CD4-positive, alpha-beta T cell (primary cell): ENCODE results near the gene LEKR1. TPM values are rescaled to one million over a fixed set of nuclear protein-coding genes. Genes with fewer than 3 reads are reported as not detected.

Experiments
- ATAC-seq: fragments of 200-7000 bp; cut with Tn5 transposase; one replicate; pipeline ENCODE4 v1.10.0; 2022; ENCODE audit warnings: mild to moderate bottlenecking; ENCODE audit not compliant: poor library complexity
- CTCF ChIA-PET: fragments of 350-600 bp; sonication (Branson Sonifier 250); formaldehyde crosslinking; loops from one replicate; lab custom pipeline; 2021; ENCODE audit warnings: antibody characterized with exemption, inconsistent platforms; lab: Charles Lee
- POLR2A ChIA-PET: fragments of 350-600 bp; sonication (Branson Sonifier 250); formaldehyde crosslinking; loops from one replicate; lab custom pipeline; 2021; ENCODE audit warnings: antibody characterized with exemption, inconsistent platforms; lab: Charles Lee
- DNase-seq, 14 experiments: peaks; one replicate each; pipeline ENCODE4 v3.0.0-alpha.2; 2013 to 2020; ENCODE audit warnings: mixed read lengths in 2 of 14
- H3K27ac ChIP-seq, 2 donors: one replicate each; pipeline versions ENCODE4 v1.5.1 to v1.7.0; 2013; ENCODE audit warnings: low read length in 2 of 2, low read depth in 1 of 2, mild to moderate bottlenecking in 1 of 2
- H3K27me3 ChIP-seq, 2 experiments: 1 replicate in 1 of 2; 2 replicates in 1 of 2; pipeline versions ENCODE4 v1.6.1 to v1.7.0; 2013; ENCODE audit warnings: low read length in 2 of 2, control low read depth in 1 of 2, mild to moderate bottlenecking in 1 of 2, moderate library complexity in 1 of 2; ENCODE audit not compliant: insufficient read depth in 2 of 2, control insufficient read depth in 1 of 2
- H3K36me3 ChIP-seq: one replicate; pipeline ENCODE4 v1.6.1; 2013; ENCODE audit warnings: low read length, control low read depth; ENCODE audit not compliant: insufficient read depth
- H3K4me1 ChIP-seq: one replicate; pipeline ENCODE4 v1.6.1; 2013; ENCODE audit warnings: low read length, control low read depth; ENCODE audit not compliant: insufficient read depth
- H3K4me3 ChIP-seq: one replicate; pipeline ENCODE4 v1.5.1; 2013; ENCODE audit warnings: mild to moderate bottlenecking, low read length, moderate library complexity
- H3K9me3 ChIP-seq, 2 experiments: 1 replicate in 1 of 2; 2 replicates in 1 of 2; pipeline versions ENCODE4 v1.6.1 to v1.7.0; 2013; ENCODE audit warnings: low read length in 2 of 2, mild to moderate bottlenecking in 2 of 2, control low read depth in 1 of 2, moderate library complexity in 1 of 2; ENCODE audit not compliant: control insufficient read depth in 1 of 2, insufficient read depth in 1 of 2
- H3K27ac Mint-ChIP-seq: one replicate; pipeline ENCODE4 v1.8.0; 2020; ENCODE audit warnings: mixed read lengths
- H3K27me3 Mint-ChIP-seq: one replicate; pipeline ENCODE4 v1.8.0; 2021; ENCODE audit warnings: mixed read lengths
- H3K36me3 Mint-ChIP-seq: one replicate; pipeline ENCODE4 v1.8.0; 2021; ENCODE audit warnings: low read depth, mixed read lengths
- H3K4me1 Mint-ChIP-seq: one replicate; pipeline ENCODE4 v1.8.0; 2021; ENCODE audit warnings: low read depth, mixed read lengths
- H3K4me3 Mint-ChIP-seq: one replicate; pipeline ENCODE4 v1.8.0; 2020; ENCODE audit warnings: mild to moderate bottlenecking, mixed read lengths
- H3K9me3 Mint-ChIP-seq: one replicate; pipeline ENCODE4 v1.8.0; 2020; ENCODE audit warnings: mixed read lengths
- intact Hi-C, 2 experiments: fragments of 100-400 bp; cut with DNase I in 1 of 2; cut with micrococcal nuclease in 1 of 2; formaldehyde crosslinking; loops; one replicate each; pipeline versions ENCODE4 v1.15.1 to v1.9.0; 2023 to 2025; cut with DNase I, micrococcal nuclease
- total RNA-seq, 174 experiments: library from RNA in 2 of 174; stranded (reverse) in 2 of 174; gene quantifications; one replicate each; pipeline ENCODE4 v1.2.3 and lab custom pipeline; 2021 to 2026
- TF ChIP-seq, protein P1 (sequence below): fragments of 200-600 bp; IDR thresholded peaks from one replicate; pipeline ENCODE4 v1.8.0; 2022; ENCODE audit warnings: antibody characterized with exemption, mild to moderate bottlenecking

The LEKR1 gene
- total RNA-seq, 2 experiments from 2014 or later = 0.77 to 1.0 TPM

DNA sequence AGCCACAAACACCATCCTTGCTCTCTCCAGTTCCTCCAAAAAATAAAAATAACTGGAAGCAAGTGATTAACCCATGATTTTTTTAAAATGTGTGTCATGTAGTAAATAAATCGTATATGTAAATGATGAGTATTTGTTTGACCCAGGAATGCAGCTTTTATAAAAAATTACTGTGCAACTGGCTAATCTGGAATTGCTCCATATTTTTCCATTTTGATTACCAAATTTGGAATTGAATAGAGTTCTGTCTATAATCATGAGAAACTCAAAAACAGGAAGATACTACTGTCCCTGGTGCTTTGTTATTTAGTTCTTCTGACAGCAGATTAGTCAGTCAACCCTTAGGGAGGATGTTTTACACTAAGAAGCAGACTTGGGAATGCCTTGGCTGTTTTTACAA lies 217.6 kb downstream of the LEKR1 start:
- no peak overlapping the region for H3K4me3 ChIP-seq
- no peaks in the 10 kb centered on the region for H3K9me3 ChIP-seq
- no peaks in the 10 kb centered on the region for H3K36me3 Mint-ChIP-seq
- TF ChIP-seq, protein P1, sequence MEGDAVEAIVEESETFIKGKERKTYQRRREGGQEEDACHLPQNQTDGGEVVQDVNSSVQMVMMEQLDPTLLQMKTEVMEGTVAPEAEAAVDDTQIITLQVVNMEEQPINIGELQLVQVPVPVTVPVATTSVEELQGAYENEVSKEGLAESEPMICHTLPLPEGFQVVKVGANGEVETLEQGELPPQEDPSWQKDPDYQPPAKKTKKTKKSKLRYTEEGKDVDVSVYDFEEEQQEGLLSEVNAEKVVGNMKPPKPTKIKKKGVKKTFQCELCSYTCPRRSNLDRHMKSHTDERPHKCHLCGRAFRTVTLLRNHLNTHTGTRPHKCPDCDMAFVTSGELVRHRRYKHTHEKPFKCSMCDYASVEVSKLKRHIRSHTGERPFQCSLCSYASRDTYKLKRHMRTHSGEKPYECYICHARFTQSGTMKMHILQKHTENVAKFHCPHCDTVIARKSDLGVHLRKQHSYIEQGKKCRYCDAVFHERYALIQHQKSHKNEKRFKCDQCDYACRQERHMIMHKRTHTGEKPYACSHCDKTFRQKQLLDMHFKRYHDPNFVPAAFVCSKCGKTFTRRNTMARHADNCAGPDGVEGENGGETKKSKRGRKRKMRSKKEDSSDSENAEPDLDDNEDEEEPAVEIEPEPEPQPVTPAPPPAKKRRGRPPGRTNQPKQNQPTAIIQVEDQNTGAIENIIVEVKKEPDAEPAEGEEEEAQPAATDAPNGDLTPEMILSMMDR = no peak
- H3K4me1 Mint-ChIP-seq = no peaks in the 10 kb centered on the region
- intact Hi-C loops = no loop called here
- H3K4me3 Mint-ChIP-seq = no peak overlapping the region
- no peak overlapping the region for H3K27ac Mint-ChIP-seq
- DNase-seq (no peak), ATAC-seq (no peak)
- H3K9me3 Mint-ChIP-seq = no peaks in the 10 kb centered on the region
- no peaks in the 10 kb centered on the region for H3K27me3 ChIP-seq
- H3K36me3 ChIP-seq = no peaks in the 10 kb centered on the region
- no peak overlapping the region for H3K27ac ChIP-seq
- POLR2A ChIA-PET = no interaction called here
- CTCF ChIA-PET = no interaction called here
- peaks cover 11% of the 10 kb centered on the region for H3K27me3 Mint-ChIP-seq
- no peaks in the 10 kb centered on the region for H3K4me1 ChIP-seq

DNA sequence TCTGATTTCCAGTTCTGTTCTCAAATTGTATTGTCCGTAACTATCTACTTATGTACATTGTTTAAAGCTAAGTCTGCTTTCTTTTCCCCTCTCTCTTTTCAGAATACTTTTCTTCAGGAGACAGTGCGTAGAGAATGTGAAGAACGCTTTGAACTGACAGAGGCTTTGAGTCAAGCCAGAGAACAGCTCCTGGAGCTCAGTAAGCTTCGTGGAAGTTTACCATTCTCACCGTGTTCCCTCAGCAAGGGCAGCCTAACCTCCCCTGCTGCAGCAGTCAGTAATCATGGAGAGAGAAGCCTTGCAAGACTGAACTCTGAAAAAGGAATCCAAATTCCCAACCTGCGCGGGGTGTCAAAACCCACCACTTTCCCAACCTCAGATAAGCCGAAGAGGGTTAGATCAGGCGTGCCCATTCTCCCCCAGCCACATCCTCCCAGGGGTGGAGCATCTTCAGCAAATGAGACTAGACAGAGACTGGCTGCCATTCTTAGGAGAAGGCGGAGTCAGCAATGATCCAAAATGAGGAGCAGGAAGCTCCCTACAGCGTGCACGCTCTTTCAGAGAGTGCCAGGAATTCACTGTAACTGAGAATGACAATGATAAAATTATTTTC lies 219.2 kb downstream of the LEKR1 start:
- ChIA-PET CTCF (no interaction called here), POLR2A (no interaction called here)
- Mint-ChIP-seq H3K27me3 (peaks cover 18% of the 10 kb centered on the region), H3K4me1 (no peaks in the 10 kb centered on the region), H3K9me3 (no peaks in the 10 kb centered on the region), H3K36me3 (no peaks in the 10 kb centered on the region), H3K27ac (no peak overlapping the region), H3K4me3 (no peak overlapping the region)
- no peaks in the 10 kb centered on the region for H3K27me3 ChIP-seq
- ATAC-seq (no peak), DNase-seq (no peak)
- no peak overlapping the region for H3K4me3 ChIP-seq
- no peaks in the 10 kb centered on the region for H3K9me3 ChIP-seq
- no peak overlapping the region for H3K27ac ChIP-seq
- TF ChIP-seq, protein P1 = no peak
- H3K4me1 ChIP-seq = no peaks in the 10 kb centered on the region
- intact Hi-C loops = no loop called here
- H3K36me3 ChIP-seq = no peaks in the 10 kb centered on the region

DNA sequence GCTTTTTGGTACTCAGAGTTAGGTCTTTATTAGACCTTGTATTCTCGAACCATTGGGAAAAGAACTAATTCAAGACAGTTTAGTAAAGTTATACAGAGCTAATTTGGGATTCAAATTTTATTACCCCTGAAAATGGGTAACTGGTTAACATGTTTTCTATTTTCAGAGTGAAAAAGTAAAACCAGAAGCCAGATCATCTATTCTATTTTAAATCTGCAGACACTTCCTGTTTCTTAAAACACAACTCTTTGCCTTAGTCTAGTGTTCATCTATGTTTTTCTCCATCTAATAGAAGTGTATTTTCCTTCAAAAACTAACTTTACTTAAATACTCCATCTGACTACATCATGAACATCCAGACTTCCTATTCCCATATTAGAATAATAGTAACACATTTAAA lies 220.4 kb downstream of the LEKR1 start:
- Mint-ChIP-seq H3K9me3 (no peaks in the 10 kb centered on the region), H3K27ac (no peak overlapping the region), H3K36me3 (no peaks in the 10 kb centered on the region), H3K4me1 (no peaks in the 10 kb centered on the region), H3K4me3 (no peak overlapping the region), H3K27me3 (peaks cover 15% of the 10 kb centered on the region)
- no peak for DNase-seq
- no peak for ATAC-seq
- ChIA-PET POLR2A (no interaction called here), CTCF (interaction anchor here (1.2 kb wide), 1 partner anchor 16 kb away, joined by 3 read pairs; no protein-coding TSS in a partner anchor)
- Histone ChIP-seq H3K27me3 (no peaks in the 10 kb centered on the region), H3K36me3 (no peaks in the 10 kb centered on the region), H3K27ac (no peak overlapping the region), H3K9me3 (no peaks in the 10 kb centered on the region), H3K4me1 (no peaks in the 10 kb centered on the region), H3K4me3 (no peak overlapping the region)
- TF ChIP-seq, protein P1 = no peak
- intact Hi-C loops = no loop called here
